HG03442 (cell line): Measurements from ENCODE around the gene CPLANE2.

Experiments
- ATAC-seq: cut with Tn5 transposase; IDR thresholded peaks from one replicate; pipeline ENCODE4 v1.9.1; 2021; ENCODE audit warnings: mild to moderate bottlenecking, moderate library complexity; ENCODE audit not compliant: unreplicated experiment

CPLANE2 gene

DNA sequence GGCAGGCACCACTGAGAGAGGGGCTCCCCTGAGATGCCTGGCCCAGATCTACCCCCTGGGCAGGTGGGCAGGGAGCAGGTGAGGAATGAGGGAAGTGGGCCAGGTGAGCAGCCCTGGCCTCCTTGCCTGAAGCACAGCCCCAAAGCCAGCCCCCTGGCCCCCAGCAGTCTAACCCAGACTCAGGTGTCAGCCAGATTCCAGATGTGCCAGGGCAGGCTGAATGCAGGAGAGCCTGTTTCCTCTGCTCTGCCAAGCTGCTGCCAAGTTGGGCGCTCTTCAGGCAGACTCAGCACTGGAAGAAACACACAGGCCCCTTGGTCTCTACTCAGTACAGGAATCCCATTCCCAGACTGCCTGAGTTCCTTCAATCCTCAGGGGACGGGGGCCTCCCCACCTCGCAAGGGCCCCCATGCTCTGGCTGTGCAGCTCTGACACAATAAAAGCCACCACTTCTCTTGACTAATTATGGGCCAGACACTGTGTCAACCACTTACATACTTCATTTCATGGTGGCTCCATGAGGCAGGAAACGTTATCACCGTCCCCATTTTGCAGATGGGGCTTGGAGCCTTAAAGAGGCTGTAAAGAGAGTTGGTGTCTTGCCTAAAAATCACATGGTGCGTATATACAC is 45.0 kb downstream of the CPLANE2 start:
- ATAC-seq = no peak

- ATAC-seq = no peak
These were observed 45.7 kb downstream of the CPLANE2 start for GRCh38 chr1:16191309-16191708.

- no peak for ATAC-seq
These were observed 46.9 kb downstream of the CPLANE2 start for GRCh38 chr1:16189921-16190621.

DNA sequence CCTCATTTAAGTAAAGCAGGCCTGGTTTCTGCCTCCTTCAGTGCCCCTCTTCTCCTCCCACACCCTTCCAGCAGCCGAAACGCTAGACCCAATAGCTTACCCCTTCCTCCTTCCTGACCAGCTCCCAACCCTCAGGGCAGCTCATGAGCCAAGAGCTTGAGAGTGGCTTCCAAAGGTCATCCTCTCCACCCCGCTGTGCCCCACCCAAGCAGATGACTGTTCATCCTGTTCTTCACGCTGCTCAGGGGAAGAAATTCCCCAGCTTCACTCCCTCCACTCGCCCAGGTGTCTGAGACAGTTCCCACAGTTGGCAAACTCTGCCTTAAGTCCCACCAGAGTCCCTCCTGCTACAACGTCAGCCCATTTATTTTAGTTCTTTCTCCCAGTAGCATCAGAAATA is 48.0 kb downstream of the CPLANE2 start:
- no peak for ATAC-seq

DNA sequence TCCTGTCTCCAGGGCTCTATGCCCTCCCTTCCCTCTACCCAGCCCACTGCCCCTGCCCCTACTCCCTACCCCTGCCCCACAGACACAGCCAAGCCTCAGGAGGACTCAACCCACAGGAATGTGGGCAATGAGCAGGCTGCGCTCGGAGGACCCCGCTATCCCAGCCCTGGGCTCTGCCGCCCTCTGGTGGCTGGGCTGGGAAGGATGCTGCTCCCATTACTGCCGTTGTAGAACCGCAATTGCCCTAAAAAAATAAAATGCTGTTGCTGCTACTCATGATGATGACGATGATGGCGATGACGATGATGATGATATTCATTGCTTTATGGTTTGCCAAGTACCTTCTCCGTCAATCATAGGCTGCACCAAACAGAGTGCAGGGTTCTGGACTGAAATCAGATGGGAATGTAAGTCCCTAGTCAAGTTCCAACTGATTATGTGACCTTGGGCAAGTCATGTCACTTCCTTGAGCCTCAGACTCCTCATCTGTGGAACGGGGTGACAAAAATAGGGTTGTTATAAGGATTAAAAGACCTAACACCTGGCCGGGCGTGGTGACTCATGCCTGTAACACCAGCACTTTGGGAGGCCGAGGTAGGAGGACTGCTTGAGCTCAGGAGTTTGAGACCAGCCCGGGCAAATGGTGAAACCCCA is 49.1 kb downstream of the CPLANE2 start:
- ATAC-seq = no peak

DNA sequence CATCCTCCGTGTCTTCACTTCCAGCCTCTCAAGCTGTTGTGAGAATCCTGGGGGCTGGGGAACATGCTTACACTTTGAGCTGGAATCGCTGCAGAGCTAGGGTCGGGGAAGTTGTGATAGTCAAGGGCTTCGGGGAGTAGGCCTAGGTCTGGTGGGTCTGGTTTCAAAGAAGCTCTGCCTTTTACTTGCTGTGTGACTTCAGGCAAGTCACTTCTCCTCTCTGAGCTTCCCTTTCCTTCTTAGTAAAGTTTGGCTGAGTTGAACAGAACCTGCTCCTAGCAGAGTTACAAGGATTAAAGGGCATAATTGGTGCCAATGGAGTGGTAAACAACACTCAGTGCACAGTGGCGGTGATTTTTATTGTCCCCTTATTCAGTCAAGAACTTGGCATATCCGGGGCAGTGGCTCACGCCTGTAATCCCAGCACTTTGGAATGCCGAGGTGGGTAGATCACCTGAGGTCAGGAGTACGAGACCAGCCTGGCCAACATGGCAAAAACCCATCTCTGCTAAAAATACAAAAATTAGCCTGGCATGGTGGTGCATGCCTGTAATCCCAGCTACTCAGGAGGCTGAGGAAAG is 50.2 kb downstream of the CPLANE2 start:
- ATAC-seq = no peak

GRCh38 chr1:16184557-16185303 is 52.3 kb downstream of the CPLANE2 start:
- no peak for ATAC-seq

GRCh38 chr1:16183765-16184556 is 53.0 kb downstream of the CPLANE2 start:
- no peak for ATAC-seq

- ATAC-seq = no peak
These were observed 53.8 kb downstream of the CPLANE2 start for GRCh38 chr1:16183179-16183578.

- ATAC-seq = no peak
These were observed 54.9 kb downstream of the CPLANE2 start for GRCh38 chr1:16181887-16182719.
